Naive B cell (primary cell): ENCODE data around the gene SHISA3. TPM values are rescaled to one million over a fixed set of nuclear protein-coding genes. Genes with fewer than 3 reads are reported as not detected.
A peak's percentile ranks its signal among the peaks of the same experiment; 100 is the strongest.
"Not testable (repeated sequence)": the region's sequence is repeated elsewhere in the genome, so short reads cannot be mapped to it uniquely, and the experiment has no call there.

ENCODE experiments used
- ATAC-seq, 2 donors: fragments of 150-1000 bp; cut with Tn5 transposase; 2 replicates each; pipeline ENCODE4 v1.10.0; 2021; ENCODE audit warnings: low read depth in 2 of 2, mild to moderate bottlenecking in 2 of 2, moderate library complexity in 2 of 2
- DNase-seq: peaks from one replicate; pipeline ENCODE4 v3.0.0; 2022
- H3K27ac Mint-ChIP-seq, 6 donors: one replicate each; pipeline ENCODE4 v1.8.0; 2020 to 2022; ENCODE audit warnings: mild to moderate bottlenecking in 6 of 6, mixed read lengths in 6 of 6, moderate library complexity in 5 of 6, inconsistent platforms in 2 of 6
- H3K27me3 Mint-ChIP-seq, 3 donors: one replicate each; pipeline ENCODE4 v1.8.0; 2021 to 2022; ENCODE audit warnings: mixed read lengths in 3 of 3, mild to moderate bottlenecking in 1 of 3
- H3K36me3 Mint-ChIP-seq, 2 donors: one replicate each; pipeline ENCODE4 v1.8.0; 2020 to 2022; ENCODE audit warnings: mixed read lengths in 2 of 2, inconsistent platforms in 1 of 2, mild to moderate bottlenecking in 1 of 2
- H3K4me1 Mint-ChIP-seq, 3 donors: one replicate each; pipeline ENCODE4 v1.8.0; 2020 to 2022; ENCODE audit warnings: mixed read lengths in 3 of 3, inconsistent platforms in 1 of 3, mild to moderate bottlenecking in 1 of 3, moderate library complexity in 1 of 3
- H3K4me3 Mint-ChIP-seq, 8 donors: one replicate each; pipeline ENCODE4 v1.8.0; 2020 to 2022; ENCODE audit warnings: mild to moderate bottlenecking in 8 of 8, mixed read lengths in 8 of 8, moderate library complexity in 8 of 8, inconsistent platforms in 2 of 8
- H3K9me3 Mint-ChIP-seq, 7 donors: one replicate each; pipeline ENCODE4 v1.8.0; 2020 to 2022; ENCODE audit warnings: mixed read lengths in 7 of 7, mild to moderate bottlenecking in 5 of 7, inconsistent platforms in 2 of 7, moderate library complexity in 1 of 7
- polyA plus RNA-seq, 6 donors: library from polyadenylated mRNA; unstranded; fragments of 300-500 nt; fragmentation: Illumina TruSeq; gene quantifications; one replicate each; pipeline ENCODE4 v1.2.3, GENCODE V29; 2021; ENCODE audit warnings: low read depth in 6 of 6

Gene SHISA3
- polyA plus RNA-seq, 6 donors from 2014 or later: not detected

GRCh38 chr4:42369489-42369888 lies 27.8 kb upstream of the SHISA3 start:
- Mint-ChIP-seq H3K27ac (no peak overlapping the region), H3K27me3 (peaks cover 0 to 19% (median 18%) of the 10 kb centered on the region in 3 donors), H3K4me3 (no peak overlapping the region), H3K9me3 (peaks cover 0 to 17% (median 4%) of the 10 kb centered on the region in 7 donors), H3K4me1 (peaks cover 0 to 4% (median 0%) of the 10 kb centered on the region in 3 donors), H3K36me3 (no peaks in the 10 kb centered on the region)
- ATAC-seq (no peak), DNase-seq (no peak)

- DNase-seq (no peak), ATAC-seq (no peak)
- peaks cover 0 to 10% of the 10 kb centered on the region in 2 donors for H3K36me3 Mint-ChIP-seq
- H3K4me3 Mint-ChIP-seq: no peak overlapping the region
- peaks cover 8 to 29% (median 25%) of the 10 kb centered on the region in 3 donors for H3K27me3 Mint-ChIP-seq
- peaks cover 3 to 21% (median 8%) of the 10 kb centered on the region in 7 donors for H3K9me3 Mint-ChIP-seq
- no peak overlapping the region for H3K27ac Mint-ChIP-seq
- H3K4me1 Mint-ChIP-seq: no peaks in the 10 kb centered on the region
Observed at GRCh38 chr4:42371305-42372252, 25.7 kb upstream of the SHISA3 start.

GRCh38 chr4:42372303-42372702 lies 25.0 kb upstream of the SHISA3 start:
- peak overlapping the region in 1 of 6 donors; percentile 49 for H3K27ac Mint-ChIP-seq

GRCh38 chr4:42377497-42377896 lies 19.8 kb upstream of the SHISA3 start:
- H3K4me3 Mint-ChIP-seq: no peak overlapping the region
- ATAC-seq: no peak
- H3K4me1 Mint-ChIP-seq: no peaks in the 10 kb centered on the region
- H3K27me3 Mint-ChIP-seq: peaks cover 32 to 41% (median 33%) of the 10 kb centered on the region in 3 donors
- DNase-seq: no peak
- peaks cover 2 to 21% (median 5%) of the 10 kb centered on the region in 7 donors for H3K9me3 Mint-ChIP-seq
- H3K36me3 Mint-ChIP-seq: peaks cover 0 to 10% of the 10 kb centered on the region in 2 donors
- H3K27ac Mint-ChIP-seq: no peak overlapping the region

More at GRCh38 chr4:42372303-42372702, 25.0 kb upstream of the SHISA3 start:
- Mint-ChIP-seq H3K27me3 (peaks cover 8 to 22% (median 20%) of the 10 kb centered on the region in 3 donors), H3K9me3 (peaks cover 3 to 21% (median 8%) of the 10 kb centered on the region in 7 donors), H3K36me3 (peaks cover 0 to 10% of the 10 kb centered on the region in 2 donors)
- not testable (repeated sequence) for H3K4me1 Mint-ChIP-seq, ATAC-seq, DNase-seq, H3K4me3 Mint-ChIP-seq

- no peak for DNase-seq
- peaks cover 0 to 5% (median 0%) of the 10 kb centered on the region in 7 donors for H3K9me3 Mint-ChIP-seq
- no peaks in the 10 kb centered on the region for H3K36me3 Mint-ChIP-seq
- H3K27me3 Mint-ChIP-seq: peaks cover 26 to 35% (median 32%) of the 10 kb centered on the region in 3 donors
- no peak for ATAC-seq
- no peak overlapping the region for H3K4me3 Mint-ChIP-seq
- no peaks in the 10 kb centered on the region for H3K4me1 Mint-ChIP-seq
- no peak overlapping the region for H3K27ac Mint-ChIP-seq
Observed at GRCh38 chr4:42381666-42382065, 15.6 kb upstream of the SHISA3 start.

GRCh38 chr4:42385516-42385915 lies 11.8 kb upstream of the SHISA3 start:
- H3K9me3 Mint-ChIP-seq: peaks cover 0 to 5% (median 0%) of the 10 kb centered on the region in 7 donors
- peaks cover 23 to 26% (median 25%) of the 10 kb centered on the region in 3 donors for H3K27me3 Mint-ChIP-seq
- H3K4me3 Mint-ChIP-seq: no peak overlapping the region
- H3K36me3 Mint-ChIP-seq: no peaks in the 10 kb centered on the region
- ATAC-seq: no peak
- DNase-seq: no peak
- no peaks in the 10 kb centered on the region for H3K4me1 Mint-ChIP-seq
- no peak overlapping the region for H3K27ac Mint-ChIP-seq

GRCh38 chr4:42390622-42391354 lies 6.5 kb upstream of the SHISA3 start:
- Mint-ChIP-seq H3K9me3 (no peaks in the 10 kb centered on the region), H3K4me3 (no peak overlapping the region), H3K27me3 (peaks cover 0 to 20% (median 15%) of the 10 kb centered on the region in 3 donors), H3K27ac (no peak overlapping the region), H3K36me3 (no peaks in the 10 kb centered on the region), H3K4me1 (no peaks in the 10 kb centered on the region)
- DNase-seq (no peak), ATAC-seq (no peak)

- Mint-ChIP-seq H3K27me3 (peaks cover 3 to 21% (median 15%) of the 10 kb centered on the region in 3 donors), H3K4me3 (no peak overlapping the region), H3K36me3 (no peaks in the 10 kb centered on the region), H3K27ac (no peak overlapping the region), H3K4me1 (peaks cover under 1% of the 10 kb centered on the region in 3 donors), H3K9me3 (no peaks in the 10 kb centered on the region)
- ATAC-seq (no peak), DNase-seq (no peak)
Observed at GRCh38 chr4:42391355-42391664, 6.0 kb upstream of the SHISA3 start.

GRCh38 chr4:42391981-42392380 lies 5.3 kb upstream of the SHISA3 start:
- H3K36me3 Mint-ChIP-seq: no peaks in the 10 kb centered on the region
- peaks cover 7% of the 10 kb centered on the region in 3 donors for H3K4me1 Mint-ChIP-seq
- DNase-seq (no peak), ATAC-seq (no peak)
- peaks cover 10 to 23% (median 15%) of the 10 kb centered on the region in 3 donors for H3K27me3 Mint-ChIP-seq
- H3K4me3 Mint-ChIP-seq: no peak overlapping the region
- no peak overlapping the region for H3K27ac Mint-ChIP-seq
- no peaks in the 10 kb centered on the region for H3K9me3 Mint-ChIP-seq

GRCh38 chr4:42392436-42392835 lies 4.9 kb upstream of the SHISA3 start:
- H3K27me3 Mint-ChIP-seq: peaks cover 13 to 26% (median 19%) of the 10 kb centered on the region in 3 donors
- H3K4me3 Mint-ChIP-seq: no peak overlapping the region
- no peaks in the 10 kb centered on the region for H3K9me3 Mint-ChIP-seq
- H3K36me3 Mint-ChIP-seq: no peaks in the 10 kb centered on the region
- peaks cover 8 to 12% (median 11%) of the 10 kb centered on the region in 3 donors for H3K4me1 Mint-ChIP-seq
- H3K27ac Mint-ChIP-seq: no peak overlapping the region
- ATAC-seq (no peak), DNase-seq (no peak)

GRCh38 chr4:42395595-42395994 lies 1.7 kb upstream of the SHISA3 start:
- ATAC-seq: no peak
- Mint-ChIP-seq H3K4me3 (peak overlapping the region in 1 of 8 donors; percentile 2), H3K36me3 (no peaks in the 10 kb centered on the region), H3K9me3 (no peaks in the 10 kb centered on the region), H3K27ac (no peak overlapping the region), H3K4me1 (peaks cover 20 to 35% (median 34%) of the 10 kb centered on the region in 3 donors), H3K27me3 (peaks cover 36 to 52% (median 48%) of the 10 kb centered on the region in 3 donors)
- DNase-seq: no peak

- ATAC-seq (no peak), DNase-seq (no peak)
- Mint-ChIP-seq H3K4me3 (peak overlapping the region; percentile 84 to 94 (median 92)), H3K4me1 (peaks cover 20 to 39% (median 35%) of the 10 kb centered on the region in 3 donors), H3K27me3 (peaks cover 43 to 60% (median 56%) of the 10 kb centered on the region in 3 donors), H3K36me3 (no peaks in the 10 kb centered on the region), H3K27ac (no peak overlapping the region), H3K9me3 (no peaks in the 10 kb centered on the region)
Observed at GRCh38 chr4:42396361-42396751, 932 bp upstream of the SHISA3 start.

- H3K27me3 Mint-ChIP-seq: peaks cover 46 to 64% (median 58%) of the 10 kb centered on the region in 3 donors
- H3K4me1 Mint-ChIP-seq: peaks cover 20 to 40% (median 35%) of the 10 kb centered on the region in 3 donors
- H3K27ac Mint-ChIP-seq: no peak overlapping the region
- peak overlapping the region; percentile 84 to 94 (median 92) for H3K4me3 Mint-ChIP-seq
- no peaks in the 10 kb centered on the region for H3K36me3 Mint-ChIP-seq
- DNase-seq (peak; percentile 8), ATAC-seq (peak; percentile 35 to 36)
- no peaks in the 10 kb centered on the region for H3K9me3 Mint-ChIP-seq
Observed at GRCh38 chr4:42397635-42398170, 415 bp downstream of the SHISA3 start.
